Trophoblast cell (in vitro differentiated cells and primary cell): Measurements from ENCODE around the gene CACNB3.
A peak's percentile ranks its signal among the peaks of the same experiment; 100 is the strongest.

Experiments used
- DNase-seq, 2 donors: peaks; one replicate each; pipeline ENCODE4 v3.0.0-alpha.2; 2016
- H2AFZ ChIP-seq: 2 replicates; pipeline ENCODE4 v1.6.1; 2013; ENCODE audit warnings: low read length, moderate library complexity, mild to moderate bottlenecking; ENCODE audit not compliant: insufficient read depth, poor library complexity
- H2AK5ac ChIP-seq: 2 replicates; pipeline ENCODE4 v1.6.1; 2013; ENCODE audit warnings: mild to moderate bottlenecking, low read length
- H2BK120ac ChIP-seq: 2 replicates; pipeline ENCODE4 v1.6.1; 2013; ENCODE audit warnings: low read length, mild to moderate bottlenecking, moderate library complexity; ENCODE audit not compliant: insufficient read depth, poor library complexity
- H2BK12ac ChIP-seq: 2 replicates; pipeline ENCODE4 v1.6.1; 2013; ENCODE audit warnings: mild to moderate bottlenecking, low read length, moderate library complexity
- H2BK5ac ChIP-seq: 2 replicates; pipeline ENCODE4 v1.6.1; 2013; ENCODE audit warnings: low read length, low read depth, moderate library complexity, mild to moderate bottlenecking; ENCODE audit not compliant: poor library complexity
- H3K14ac ChIP-seq: 2 replicates; pipeline ENCODE4 v1.6.1; 2013; ENCODE audit warnings: mild to moderate bottlenecking, low read length
- H3K18ac ChIP-seq: 2 replicates; pipeline ENCODE4 v1.6.1; 2013; ENCODE audit warnings: mild to moderate bottlenecking, low read length
- H3K23ac ChIP-seq: 2 replicates; pipeline ENCODE4 v1.6.1; 2013; ENCODE audit warnings: low read length
- H3K27ac ChIP-seq: 2 replicates; pipeline ENCODE4 v1.5.1; 2013; ENCODE audit warnings: low read depth, mild to moderate bottlenecking, inconsistent platforms, low read length, moderate library complexity
- H3K27me3 ChIP-seq: 2 replicates; pipeline ENCODE4 v1.6.1; 2013; ENCODE audit warnings: inconsistent platforms, mild to moderate bottlenecking, low read length, moderate library complexity; ENCODE audit not compliant: insufficient read depth
- H3K36me3 ChIP-seq, 2 experiments: 1 replicate in 1 of 2; 2 replicates in 1 of 2; pipeline ENCODE4 v1.6.1; 2013; ENCODE audit warnings: low read length in 2 of 2, mild to moderate bottlenecking in 2 of 2, moderate library complexity in 1 of 2; ENCODE audit not compliant: insufficient read depth in 2 of 2, control insufficient read depth in 1 of 2
- H3K4ac ChIP-seq: 2 replicates; pipeline ENCODE4 v1.6.1; 2013; ENCODE audit warnings: low read depth, mild to moderate bottlenecking, low read length, moderate library complexity
- H3K4me1 ChIP-seq, 2 experiments: 1 replicate in 1 of 2; 2 replicates in 1 of 2; pipeline ENCODE4 v1.6.1; 2013; ENCODE audit warnings: low read length in 2 of 2, mild to moderate bottlenecking in 2 of 2, moderate library complexity in 1 of 2; ENCODE audit not compliant: insufficient read depth in 2 of 2, control insufficient read depth in 1 of 2
- H3K4me2 ChIP-seq: 2 replicates; pipeline ENCODE4 v1.6.1; 2013; ENCODE audit warnings: inconsistent platforms, mild to moderate bottlenecking, low read length, moderate library complexity
- H3K4me3 ChIP-seq: 2 replicates; pipeline ENCODE4 v1.5.1; 2013; ENCODE audit warnings: mild to moderate bottlenecking, low read depth, low read length, inconsistent platforms
- H3K79me1 ChIP-seq: one replicate; pipeline ENCODE4 v1.6.1; 2013; ENCODE audit warnings: low read length
- H3K79me2 ChIP-seq: 2 replicates; pipeline ENCODE4 v1.6.1; 2013; ENCODE audit warnings: low read length, mild to moderate bottlenecking; ENCODE audit not compliant: control insufficient read depth, insufficient read depth, poor library complexity
- H3K9ac ChIP-seq: 2 replicates; pipeline ENCODE4 v1.6.1; 2013; ENCODE audit warnings: mild to moderate bottlenecking, low read length
- H3K9me3 ChIP-seq: 2 replicates; pipeline ENCODE4 v1.6.1; 2013; ENCODE audit warnings: low read depth, mild to moderate bottlenecking, control low read depth, inconsistent platforms, low read length; ENCODE audit not compliant: insufficient read depth
- H4K12ac ChIP-seq: 2 replicates; pipeline ENCODE4 v1.6.1; 2013; ENCODE audit warnings: low read depth, mild to moderate bottlenecking, low read length, moderate library complexity
- H4K8ac ChIP-seq: 2 replicates; pipeline ENCODE4 v1.6.1; 2013; ENCODE audit warnings: low read depth, mild to moderate bottlenecking, low read length, moderate library complexity
- H4K91ac ChIP-seq: one replicate; pipeline ENCODE4 v1.6.1; 2013; ENCODE audit warnings: low read depth, mild to moderate bottlenecking, low read length, moderate library complexity
- WGBS: extraction: QIAGEN DNeasy Blood & Tissue Kit; methylation state at CpG from one replicate; pipeline ENCODE4 v1.1.7; 2013; ENCODE audit warnings: missing lambda C conversion rate; ENCODE audit not compliant: insufficient read length, insufficient coverage; ENCODE audit errors: extremely low coverage; 5-methylcytosine and 5-hydroxymethylcytosine counted together

Gene CACNB3

GRCh38 chr12:48865281-48866051 lies 47.2 kb downstream of the CACNB3 start, which contains the start of gene RND1:
RND1 (minus strand) TSS chr12:48865870; CDS start chr12:48865767, 103 bp downstream.
- Histone ChIP-seq H3K4me1 (peaks cover 7 to 13% of the 10 kb centered on the region in 2 experiments), H3K18ac (no peak within 1 kb of the TSS), H3K79me2 (no peaks in the 10 kb centered on the region), H4K8ac (peak within 1 kb of the TSS; percentile 36), H3K79me1 (no peaks in the 10 kb centered on the region), H3K4me2 (peak within 1 kb of the TSS; percentile 79), H3K23ac (no peak within 1 kb of the TSS), H2AK5ac (no peak within 1 kb of the TSS), H3K4me3 (peak within 1 kb of the TSS; percentile 68), H4K12ac (no peak within 1 kb of the TSS), H2BK12ac (no peak within 1 kb of the TSS), H3K9me3 (no peaks in the 10 kb centered on the region), H2BK120ac (no peak within 1 kb of the TSS), H3K27ac (no peak within 1 kb of the TSS), H3K14ac (no peak within 1 kb of the TSS), H3K4ac (no peak within 1 kb of the TSS), H3K27me3 (no peaks in the 10 kb centered on the region), H3K9ac (no peak within 1 kb of the TSS), H3K36me3 (peaks cover 0 to 2% of the 10 kb centered on the region in 2 experiments), H2AFZ (peak within 1 kb of the TSS; percentile 76), H2BK5ac (no peak within 1 kb of the TSS), H4K91ac (no peak within 1 kb of the TSS)
- DNase-seq = peak; percentile 83 to 89
- no CpG with 5 or more reads among the region's 32 CpGs for WGBS

- Histone ChIP-seq H4K8ac (no peak overlapping the region), H3K4me2 (peak overlapping the region; percentile 62), H3K14ac (no peak overlapping the region), H3K4ac (no peak overlapping the region), H4K91ac (no peak overlapping the region), H3K79me1 (no peaks in the 10 kb centered on the region), H3K27me3 (no peaks in the 10 kb centered on the region), H2BK120ac (no peak overlapping the region), H3K79me2 (no peaks in the 10 kb centered on the region), H3K9me3 (no peaks in the 10 kb centered on the region), H3K4me3 (no peak overlapping the region), H4K12ac (no peak overlapping the region), H2BK5ac (no peak overlapping the region), H3K23ac (no peak overlapping the region), H3K27ac (no peak overlapping the region), H3K18ac (no peak overlapping the region), H3K4me1 (peaks cover 7 to 13% of the 10 kb centered on the region in 2 experiments), H2AK5ac (no peak overlapping the region), H3K9ac (no peak overlapping the region), H3K36me3 (no peaks in the 10 kb centered on the region), H2BK12ac (no peak overlapping the region), H2AFZ (peak overlapping the region; percentile 66)
- WGBS = no CpG with 5 or more reads among the region's 6 CpGs
- DNase-seq = no peak
Measured at GRCh38 chr12:48866052-48866711, 47.9 kb downstream of the CACNB3 start.

GRCh38 chr12:48868451-48868850 lies 50.2 kb downstream of the CACNB3 start:
- no peak for DNase-seq
- Histone ChIP-seq H4K91ac (no peak overlapping the region), H4K8ac (no peak overlapping the region), H3K36me3 (no peaks in the 10 kb centered on the region), H2BK5ac (no peak overlapping the region), H3K9me3 (no peaks in the 10 kb centered on the region), H3K27me3 (no peaks in the 10 kb centered on the region), H3K23ac (no peak overlapping the region), H3K27ac (no peak overlapping the region), H3K79me1 (no peaks in the 10 kb centered on the region), H3K4me2 (no peak overlapping the region), H3K4ac (no peak overlapping the region), H2AFZ (no peak overlapping the region), H2AK5ac (no peak overlapping the region), H3K14ac (no peak overlapping the region), H4K12ac (no peak overlapping the region), H3K4me1 (peaks cover 7 to 13% of the 10 kb centered on the region in 2 experiments), H2BK12ac (no peak overlapping the region), H2BK120ac (no peak overlapping the region), H3K79me2 (no peaks in the 10 kb centered on the region), H3K9ac (no peak overlapping the region), H3K4me3 (no peak overlapping the region), H3K18ac (no peak overlapping the region)
- no CpG with 5 or more reads among the region's 2 CpGs for WGBS

DNA sequence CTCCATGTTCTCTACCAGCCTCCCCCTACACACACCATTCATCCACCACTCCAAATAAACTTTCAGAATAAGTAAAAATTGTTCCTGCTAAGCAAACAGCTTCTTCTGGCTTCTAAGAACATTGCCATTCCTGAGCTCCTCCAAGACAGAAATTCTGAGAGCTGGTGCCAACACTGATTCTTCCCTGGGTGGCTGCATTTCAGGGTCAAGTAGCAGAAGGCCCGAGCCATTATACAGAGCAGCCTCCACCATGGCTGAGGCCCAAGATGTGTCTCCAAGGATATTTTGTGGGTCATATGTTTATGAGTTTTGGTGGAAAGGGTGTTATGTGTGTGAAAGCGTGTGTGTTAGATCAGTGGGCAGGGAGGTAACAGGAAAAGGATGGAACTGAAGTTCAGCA lies 50.9 kb downstream of the CACNB3 start:
- Histone ChIP-seq H3K9ac (no peak overlapping the region), H2AFZ (no peak overlapping the region), H3K4me3 (no peak overlapping the region), H2BK5ac (no peak overlapping the region), H3K79me2 (no peaks in the 10 kb centered on the region), H3K14ac (no peak overlapping the region), H2BK12ac (no peak overlapping the region), H3K4ac (no peak overlapping the region), H4K91ac (no peak overlapping the region), H2AK5ac (no peak overlapping the region), H3K9me3 (no peaks in the 10 kb centered on the region), H3K79me1 (no peaks in the 10 kb centered on the region), H2BK120ac (no peak overlapping the region), H3K18ac (no peak overlapping the region), H3K27ac (no peak overlapping the region), H3K23ac (no peak overlapping the region), H4K12ac (no peak overlapping the region), H3K4me2 (no peak overlapping the region), H3K27me3 (no peaks in the 10 kb centered on the region), H3K36me3 (no peaks in the 10 kb centered on the region), H4K8ac (no peak overlapping the region), H3K4me1 (peaks cover 7 to 11% of the 10 kb centered on the region in 2 experiments)
- 100% methylated on average over 1 of the region's 2 CpGs for WGBS
- DNase-seq = no peak
